H1 (cell line): ENCODE measurements around the gene TPST2. TPM values are rescaled to one million over a fixed set of nuclear protein-coding genes. Genes with fewer than 3 reads are reported as not detected.

Experiments
- EP300 ChIP-seq, 2 experiments: IDR thresholded peaks; 1 replicate in 1 of 2; 2 replicates in 1 of 2; pipeline ENCODE4 v1.6.1; 2011 to 2012; ENCODE audit warnings: low read depth in 2 of 2, low read length in 2 of 2, mild to moderate bottlenecking in 2 of 2, borderline replicate concordance in 1 of 2, inconsistent platforms in 1 of 2, moderate library complexity in 1 of 2
- KDM5A ChIP-seq: fragments of 200-600 bp; IDR thresholded peaks from 2 replicates; pipeline ENCODE4 v1.7.1; 2012; ENCODE audit warnings: mild to moderate bottlenecking, low read length, inconsistent platforms, mixed read lengths
- RFX5 ChIP-seq: IDR thresholded peaks from 2 replicates; pipeline ENCODE4 v1.6.1; 2011; ENCODE audit warnings: low read depth, low read length, improper control_type of control experiment, borderline replicate concordance
- TAF1 ChIP-seq: IDR thresholded peaks from 2 replicates; pipeline ENCODE4 v1.6.1; 2011; ENCODE audit warnings: mild to moderate bottlenecking, low read depth, low read length
- ZNF274 ChIP-seq: IDR thresholded peaks from 2 replicates; pipeline ENCODE4 v1.7.0; 2012; ENCODE audit warnings: low read length, borderline replicate concordance; ENCODE audit errors: extremely low read depth
- polyA plus RNA-seq, 7 experiments: library from polyadenylated mRNA; depleted of rRNA in 3 of 7; stranded (reverse) in 5 of 7; unstranded in 2 of 7; fragments of >200 nt in 5 of 7; fragments of 200-250 nt in 2 of 7; gene quantifications; 1 replicate in 5 of 7; 2 replicates in 1 of 7; 4 replicates in 1 of 7; pipeline versions ENCODE4 v1.2.1 to v1.2.3, GENCODE V29; 2011 to 2013; ENCODE audit warnings: missing spikeins in 2 of 7, mixed read lengths in 2 of 7
- total RNA-seq: library from RNA; stranded (reverse); fragmentation: NEBNext Ultra II Directional; extraction: Animal tissue kit (Norgen Biotek cat#: 25700); gene quantifications from 2 replicates; pipeline ENCODE4 v1.2.1, GENCODE V29; 2021
- TF ChIP-seq, protein P1 (sequence below): IDR thresholded peaks from 2 replicates; pipeline ENCODE4 v1.6.1; 2012; ENCODE audit warnings: low read length, inconsistent platforms
- TF ChIP-seq, protein P2 (sequence below), 3 experiments: IDR thresholded peaks; 1 replicate in 2 of 3; 2 replicates in 1 of 3; pipeline versions ENCODE4 v1.5.1 to v1.6.1; 2011; ENCODE audit warnings: low read length in 3 of 3, mild to moderate bottlenecking in 3 of 3, inconsistent platforms in 2 of 3, low read depth in 1 of 3, moderate library complexity in 1 of 3; ENCODE audit not compliant: insufficient read depth in 1 of 3; ENCODE audit errors: control extremely low read depth in 1 of 3

The TPST2 gene
- total and polyA plus RNA-seq, 2 of the 8 experiments (the other 6 are each of a cell fraction or from before 2014, with no cell fraction given) = 58.8 to 143 TPM

DNA sequence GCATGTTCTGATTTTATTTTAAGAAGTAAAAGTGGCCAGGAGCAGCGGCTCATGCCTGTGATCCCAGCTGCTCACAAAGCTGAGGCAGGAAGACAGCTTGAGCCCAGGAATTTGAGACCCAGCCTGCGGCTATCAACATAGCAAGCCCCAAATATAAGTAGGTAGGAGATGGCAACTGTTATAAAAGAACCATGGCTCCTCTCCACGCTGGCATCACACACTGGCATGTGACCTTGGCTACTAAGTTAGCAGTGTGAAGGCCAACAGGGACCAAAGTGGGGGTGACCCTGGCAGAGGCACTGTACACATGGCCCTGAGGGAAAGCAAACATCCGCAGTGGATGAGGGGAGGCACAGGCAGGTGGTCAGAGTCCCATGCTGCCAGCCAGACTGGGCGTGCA is 33.0 kb downstream of the TPST2 start (continued):
- no peak for TF ChIP-seq KDM5A
- no peak for TF ChIP-seq EP300 (IDR thresholded peaks at IDR 0.05; ENCODE audit: borderline replicate concordance in 1 of 2, low read depth in 2 of 2, low read length in 2 of 2)
- TF ChIP-seq, protein P1, sequence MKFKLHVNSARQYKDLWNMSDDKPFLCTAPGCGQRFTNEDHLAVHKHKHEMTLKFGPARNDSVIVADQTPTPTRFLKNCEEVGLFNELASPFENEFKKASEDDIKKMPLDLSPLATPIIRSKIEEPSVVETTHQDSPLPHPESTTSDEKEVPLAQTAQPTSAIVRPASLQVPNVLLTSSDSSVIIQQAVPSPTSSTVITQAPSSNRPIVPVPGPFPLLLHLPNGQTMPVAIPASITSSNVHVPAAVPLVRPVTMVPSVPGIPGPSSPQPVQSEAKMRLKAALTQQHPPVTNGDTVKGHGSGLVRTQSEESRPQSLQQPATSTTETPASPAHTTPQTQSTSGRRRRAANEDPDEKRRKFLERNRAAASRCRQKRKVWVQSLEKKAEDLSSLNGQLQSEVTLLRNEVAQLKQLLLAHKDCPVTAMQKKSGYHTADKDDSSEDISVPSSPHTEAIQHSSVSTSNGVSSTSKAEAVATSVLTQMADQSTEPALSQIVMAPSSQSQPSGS = no peak
- no peak for TF ChIP-seq RFX5
- TF ChIP-seq, protein P2, sequence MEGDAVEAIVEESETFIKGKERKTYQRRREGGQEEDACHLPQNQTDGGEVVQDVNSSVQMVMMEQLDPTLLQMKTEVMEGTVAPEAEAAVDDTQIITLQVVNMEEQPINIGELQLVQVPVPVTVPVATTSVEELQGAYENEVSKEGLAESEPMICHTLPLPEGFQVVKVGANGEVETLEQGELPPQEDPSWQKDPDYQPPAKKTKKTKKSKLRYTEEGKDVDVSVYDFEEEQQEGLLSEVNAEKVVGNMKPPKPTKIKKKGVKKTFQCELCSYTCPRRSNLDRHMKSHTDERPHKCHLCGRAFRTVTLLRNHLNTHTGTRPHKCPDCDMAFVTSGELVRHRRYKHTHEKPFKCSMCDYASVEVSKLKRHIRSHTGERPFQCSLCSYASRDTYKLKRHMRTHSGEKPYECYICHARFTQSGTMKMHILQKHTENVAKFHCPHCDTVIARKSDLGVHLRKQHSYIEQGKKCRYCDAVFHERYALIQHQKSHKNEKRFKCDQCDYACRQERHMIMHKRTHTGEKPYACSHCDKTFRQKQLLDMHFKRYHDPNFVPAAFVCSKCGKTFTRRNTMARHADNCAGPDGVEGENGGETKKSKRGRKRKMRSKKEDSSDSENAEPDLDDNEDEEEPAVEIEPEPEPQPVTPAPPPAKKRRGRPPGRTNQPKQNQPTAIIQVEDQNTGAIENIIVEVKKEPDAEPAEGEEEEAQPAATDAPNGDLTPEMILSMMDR (IDR thresholded peaks at IDR 0.05; ENCODE audit: control extremely low read depth in 1 of 3, insufficient read depth in 1 of 3, low read depth in 1 of 3, low read length in 3 of 3) = no peak
- no peak for TF ChIP-seq TAF1
- TF ChIP-seq ZNF274 = no peak
